Endodermal cell (in vitro differentiated cells): Measurements from ENCODE around the gene NUP43. TPM values are rescaled to one million over a fixed set of nuclear protein-coding genes. Genes with fewer than 3 reads are reported as not detected.

Source experiments
- DNase-seq: peaks from one replicate; pipeline ENCODE4 v3.0.0-alpha.2; 2017
- H3K27ac ChIP-seq: 2 replicates; pipeline ENCODE4 v1.5.1; 2013; ENCODE audit warnings: mild to moderate bottlenecking, low read depth, low read length, moderate library complexity
- H3K27me3 ChIP-seq: 2 replicates; pipeline ENCODE4 v1.6.1; 2013; ENCODE audit warnings: mild to moderate bottlenecking, low read length, moderate library complexity; ENCODE audit not compliant: insufficient read depth, control insufficient read depth, poor library complexity, severe bottlenecking
- H3K36me3 ChIP-seq: 2 replicates; pipeline ENCODE4 v1.7.0; 2013; ENCODE audit warnings: mild to moderate bottlenecking, low read length, moderate library complexity; ENCODE audit not compliant: control insufficient read depth, insufficient read depth
- H3K4me1 ChIP-seq: one replicate; pipeline ENCODE4 v1.7.0; 2013; ENCODE audit warnings: low read length; ENCODE audit not compliant: control insufficient read depth, insufficient read depth
- H3K4me3 ChIP-seq: 2 replicates; pipeline ENCODE4 v1.5.1; 2013; ENCODE audit warnings: mild to moderate bottlenecking, low read length, moderate library complexity
- H3K9ac ChIP-seq: 2 replicates; pipeline ENCODE4 v1.6.1; 2013; ENCODE audit warnings: mild to moderate bottlenecking, low read length, moderate library complexity; ENCODE audit not compliant: poor library complexity, severe bottlenecking; ENCODE audit errors: extremely low read depth
- H3K9me3 ChIP-seq: 2 replicates; pipeline ENCODE4 v1.6.1; 2013; ENCODE audit warnings: mild to moderate bottlenecking, low read length, moderate library complexity; ENCODE audit not compliant: control insufficient read depth
- H3K27ac Mint-ChIP-seq: 2 replicates; pipeline ENCODE4 v1.8.0; 2020; ENCODE audit warnings: mixed read lengths
- H3K27me3 Mint-ChIP-seq: 2 replicates; pipeline ENCODE4 v1.8.0; 2021; ENCODE audit warnings: mild to moderate bottlenecking, mixed read lengths; ENCODE audit not compliant: insufficient read depth
- H3K36me3 Mint-ChIP-seq: 2 replicates; pipeline ENCODE4 v1.8.0; 2020; ENCODE audit warnings: low read depth, mixed read lengths
- H3K4me1 Mint-ChIP-seq: 2 replicates; pipeline ENCODE4 v1.8.0; 2020; ENCODE audit warnings: mixed read lengths
- H3K4me3 Mint-ChIP-seq: 2 replicates; pipeline ENCODE4 v1.8.0; 2020; ENCODE audit warnings: mild to moderate bottlenecking, moderate library complexity, mixed read lengths
- H3K9me3 Mint-ChIP-seq: 2 replicates; pipeline ENCODE4 v1.8.0; 2020; ENCODE audit warnings: mild to moderate bottlenecking, mixed read lengths
- CTCF ChIP-seq: fragments of 200-600 bp; sonication (generic); conservative IDR thresholded peaks from 2 replicates; pipeline ENCODE4 v1.5.0; 2021; ENCODE audit warnings: antibody characterized with exemption, mild to moderate bottlenecking
- WGBS, 2 experiments: methylation state at CpG; one replicate each; pipeline versions ENCODE4 v1.1.5 to v1.1.7; 2013; ENCODE audit warnings: missing lambda C conversion rate in 2 of 2, mixed read lengths in 1 of 2; ENCODE audit not compliant: insufficient coverage in 1 of 2, insufficient read length in 1 of 2; 5-methylcytosine and 5-hydroxymethylcytosine counted together
- total RNA-seq, 2 donors: library from RNA; stranded (reverse); fragmentation: NEBNext Ultra II Directional in 1 of 2; extraction: Animal tissue kit (Norgen Biotek cat#: 25700) in 1 of 2; gene quantifications; 2 replicates in 1 of 2; 3 replicates in 1 of 2; pipeline ENCODE4 v1.2.1, GENCODE V29; 2021

Gene NUP43
- total RNA-seq, 2 donors from 2014 or later: 80.9 to 85.1 TPM

GRCh38 chr6:149717588-149718458 is 28.5 kb downstream of the NUP43 start, which contains the start of gene LATS1:
Gene LATS1, minus strand, starts transcription at chr6:149718101. Its CDS starts 15,975 bp downstream, at chr6:149702126.
- Histone ChIP-seq H3K27ac (peak within 1 kb of the TSS; percentile 95), H3K4me3 (peak within 1 kb of the TSS; percentile 88), H3K27me3 (no peaks in the 10 kb centered on the region), H3K9me3 (no peaks in the 10 kb centered on the region), H3K36me3 (peaks cover 20% of the 10 kb centered on the region), H3K9ac (peak within 1 kb of the TSS; percentile 89), H3K4me1 (no peaks in the 10 kb centered on the region)
- Mint-ChIP-seq H3K27me3 (no peaks in the 10 kb centered on the region), H3K4me1 (peaks cover 11% of the 10 kb centered on the region), H3K4me3 (peak within 1 kb of the TSS; percentile 85), H3K36me3 (peaks cover 17% of the 10 kb centered on the region), H3K27ac (peak within 1 kb of the TSS; percentile 98), H3K9me3 (no peaks in the 10 kb centered on the region)
- WGBS, 2 experiments: 1 to 4% methylated on average over 16 to 82 of the region's 82 CpGs
- DNase-seq: peak; percentile 95
- no peak for TF ChIP-seq CTCF

- H3K4me1 Mint-ChIP-seq: peaks cover 11% of the 10 kb centered on the region
- peak overlapping the region; percentile 98 for H3K27ac Mint-ChIP-seq
- Histone ChIP-seq H3K4me1 (no peaks in the 10 kb centered on the region), H3K9ac (peak overlapping the region; percentile 89), H3K4me3 (peak overlapping the region; percentile 88), H3K27me3 (no peaks in the 10 kb centered on the region), H3K27ac (peak overlapping the region; percentile 95), H3K9me3 (no peaks in the 10 kb centered on the region), H3K36me3 (peaks cover 16% of the 10 kb centered on the region)
- H3K4me3 Mint-ChIP-seq: peak overlapping the region; percentile 85
- DNase-seq: no peak
- no peaks in the 10 kb centered on the region for H3K27me3 Mint-ChIP-seq
- peaks cover 17% of the 10 kb centered on the region for H3K36me3 Mint-ChIP-seq
- WGBS, 2 experiments: 0% methylated on average over 1 to 9 of the region's 9 CpGs
- no peak for TF ChIP-seq CTCF
- no peaks in the 10 kb centered on the region for H3K9me3 Mint-ChIP-seq
Measured at GRCh38 chr6:149717255-149717587, 29.1 kb downstream of the NUP43 start.

- no peak for DNase-seq
- no peaks in the 10 kb centered on the region for H3K27me3 Mint-ChIP-seq
- H3K27ac Mint-ChIP-seq: peak overlapping the region; percentile 37
- no peaks in the 10 kb centered on the region for H3K9me3 ChIP-seq
- no peaks in the 10 kb centered on the region for H3K4me1 ChIP-seq
- H3K27me3 ChIP-seq: no peaks in the 10 kb centered on the region
- H3K36me3 ChIP-seq: peaks cover 16% of the 10 kb centered on the region
- peak overlapping the region; percentile 85 for H3K4me3 Mint-ChIP-seq
- H3K4me1 Mint-ChIP-seq: peaks cover 16% of the 10 kb centered on the region
- no peaks in the 10 kb centered on the region for H3K9me3 Mint-ChIP-seq
- 70 to 100% methylated on average over 2 to 7 of the region's 8 CpGs for WGBS, 2 experiments
- peaks cover 21% of the 10 kb centered on the region for H3K36me3 Mint-ChIP-seq
- H3K9ac ChIP-seq: peak overlapping the region; percentile 89
- no peak overlapping the region for H3K27ac ChIP-seq
- no peak for TF ChIP-seq CTCF
- H3K4me3 ChIP-seq: peak overlapping the region; percentile 88
Measured at GRCh38 chr6:149716181-149716963, 30.0 kb downstream of the NUP43 start.
